Measurements from ENCODE around the gene FBL.

- no peak for TF ChIP-seq POLR2AphosphoS5 (IDR thresholded peaks at IDR 0.05; ENCODE audit: low read depth, low read length)
- no peak for TF ChIP-seq CTCF (IDR thresholded peaks at IDR 0.05 in 2 of 3, conservative IDR thresholded peaks at IDR 0.05 in 1 of 3; ENCODE audit: borderline replicate concordance in 1 of 3, insufficient read depth in 1 of 3, low read depth in 2 of 3, low read length in 2 of 3)
- no peak for TF ChIP-seq YY1 (IDR thresholded peaks at IDR 0.05; ENCODE audit: extremely low read depth, insufficient replicate concordance, low read depth, low read length)
- no peak for TF ChIP-seq ZBTB33 (IDR thresholded peaks at IDR 0.05; ENCODE audit: extremely low read depth, insufficient replicate concordance, low read length)
- no peak for TF ChIP-seq POLR2A (IDR thresholded peaks at IDR 0.05; ENCODE audit: borderline replicate concordance, extremely low read depth, insufficient read depth, insufficient read length)
- no peak for TF ChIP-seq ZFX (IDR thresholded peaks at IDR 0.05)
- no peak for TF ChIP-seq EZH2 (IDR thresholded peaks at IDR 0.05)
- TF ChIP-seq SIN3A (IDR thresholded peaks at IDR 0.05; ENCODE audit: low read depth): no peak
- no peak for TF ChIP-seq ELF1 (IDR thresholded peaks at IDR 0.05; ENCODE audit: borderline replicate concordance, low read depth)
Observed at GRCh38 chr19:39831679-39832078, 14.5 kb downstream of the FBL start.

Measured in HCT116 (cell line).